Measurements from ENCODE around the gene IRAK1BP1.

- TF ChIP-seq CTCF (IDR thresholded peaks at IDR 0.05): no peak
- TF ChIP-seq POLR2A (IDR thresholded peaks at IDR 0.05): no peak
- no peak for TF ChIP-seq EP300 (IDR thresholded peaks at IDR 0.05; ENCODE audit: low read depth)
- no peak for TF ChIP-seq POLR2AphosphoS5 (IDR thresholded peaks at IDR 0.05)
These were observed 3.8 kb upstream of the IRAK1BP1 start for GRCh38 chr6:78863576-78863975.

Data from transverse colon (tissue), 4 donors.